Endometrial microvascular endothelial cells (primary cell): ENCODE measurements around the gene RIN2. TPM values are rescaled to one million over a fixed set of nuclear protein-coding genes. Genes with fewer than 3 reads are reported as not detected.
"Not testable (repeated sequence)": the region's sequence is repeated elsewhere in the genome, so short reads cannot be mapped to it uniquely, and the experiment has no call there.

Experiments used
- in situ Hi-C: cut with HindIII; loops from 2 replicates; pipeline ENCODE4 v1.10.0; 2017; ENCODE audit warnings: low sequenced_read_pairs, low pct_unique_long_range_greater_than_20kb; ENCODE audit errors: inconsistent ontology term
- total RNA-seq: library from RNA; depleted of rRNA; stranded (reverse); fragments of >200 nt; gene quantifications from one replicate; pipeline ENCODE4 v1.2.3, GENCODE V29; 2015; ENCODE audit errors: inconsistent ontology term

Gene RIN2
- total RNA-seq, 1 donor from 2014 or later = 22.3 TPM

GRCh38 chr20:19780261-19780660 is 22.2 kb downstream of the RIN2 start:
- in situ Hi-C loops = loop anchor here (25.0 kb wide), 1 partner anchor 107 kb away; no protein-coding TSS in a partner anchor

- in situ Hi-C loops = loop anchor here (25.0 kb wide), 1 partner anchor 106 kb away; no protein-coding TSS in a partner anchor
These were observed 23.2 kb downstream of the RIN2 start for GRCh38 chr20:19781235-19781634.

- in situ Hi-C loops = loop anchor here (25.0 kb wide), 1 partner anchor 105 kb away; no protein-coding TSS in a partner anchor
These were observed 24.6 kb downstream of the RIN2 start for GRCh38 chr20:19782669-19783068.

- in situ Hi-C loops = loop anchor here (25.0 kb wide), 1 partner anchor 103 kb away; no protein-coding TSS in a partner anchor
These were observed 25.9 kb downstream of the RIN2 start for GRCh38 chr20:19783966-19784401.

GRCh38 chr20:19784511-19785172 is 26.6 kb downstream of the RIN2 start:
- in situ Hi-C loops = loop anchor here (25.0 kb wide), 1 partner anchor 103 kb away; no protein-coding TSS in a partner anchor

GRCh38 chr20:19785173-19785982 is 27.3 kb downstream of the RIN2 start:
- in situ Hi-C loops = loop anchor here (25.0 kb wide), 1 partner anchor 102 kb away; no protein-coding TSS in a partner anchor

- in situ Hi-C loops = loop anchor here (25.0 kb wide), 1 partner anchor 101 kb away; no protein-coding TSS in a partner anchor
These were observed 27.9 kb downstream of the RIN2 start for GRCh38 chr20:19785983-19786285.

- in situ Hi-C loops = loop anchor here (25.0 kb wide), 1 partner anchor 101 kb away; no protein-coding TSS in a partner anchor
These were observed 28.3 kb downstream of the RIN2 start for GRCh38 chr20:19786311-19786710.

GRCh38 chr20:19787366-19787765 is 29.3 kb downstream of the RIN2 start:
- in situ Hi-C loops = loop anchor here (25.0 kb wide), 1 partner anchor 100 kb away; no protein-coding TSS in a partner anchor

- in situ Hi-C loops = loop anchor here (25.0 kb wide), 1 partner anchor 98 kb away; no protein-coding TSS in a partner anchor
These were observed 31.0 kb downstream of the RIN2 start for GRCh38 chr20:19789009-19789408.

- in situ Hi-C loops = loop anchor here (25.0 kb wide), 1 partner anchor 98 kb away; no protein-coding TSS in a partner anchor
These were observed 31.4 kb downstream of the RIN2 start for GRCh38 chr20:19789446-19789845.

- in situ Hi-C loops = loop anchor here (25.0 kb wide), 1 partner anchor 95 kb away; no protein-coding TSS in a partner anchor
These were observed 33.8 kb downstream of the RIN2 start for GRCh38 chr20:19791887-19792286.

GRCh38 chr20:19793716-19794115 is 35.7 kb downstream of the RIN2 start:
- in situ Hi-C loops = loop anchor here (25.0 kb wide), 1 partner anchor 94 kb away; no protein-coding TSS in a partner anchor

- in situ Hi-C loops = loop anchor here (25.0 kb wide), 1 partner anchor 92 kb away; no protein-coding TSS in a partner anchor
These were observed 36.9 kb downstream of the RIN2 start for GRCh38 chr20:19794941-19795340.

- in situ Hi-C loops = loop anchor here (25.0 kb wide), 1 partner anchor 88 kb away; no protein-coding TSS in a partner anchor
These were observed 41.3 kb downstream of the RIN2 start for GRCh38 chr20:19799325-19799724.

GRCh38 chr20:19802099-19802491 is 44.0 kb downstream of the RIN2 start:
- in situ Hi-C loops = no loop called here

GRCh38 chr20:19802492-19803158 is 44.6 kb downstream of the RIN2 start:
- in situ Hi-C loops = no loop called here

GRCh38 chr20:19806276-19806675 is 48.2 kb downstream of the RIN2 start:
- in situ Hi-C loops = not testable (repeated sequence)

GRCh38 chr20:19806806-19807190 is 48.7 kb downstream of the RIN2 start:
- in situ Hi-C loops = no loop called here
